GM12878 (cell line): ENCODE data around the gene SEPSECS. TPM values are rescaled to one million over a fixed set of nuclear protein-coding genes. Genes with fewer than 3 reads are reported as not detected.

Source experiments
- CEBPZ ChIP-seq: fragments of 150-350 bp; IDR thresholded peaks from 2 replicates; pipeline ENCODE4 v1.6.1; 2016; ENCODE audit warnings: low read depth, low read length
- CREB1 ChIP-seq: IDR thresholded peaks from 2 replicates; pipeline ENCODE4 v1.6.1; 2012; ENCODE audit warnings: low read depth, mild to moderate bottlenecking, inconsistent platforms
- CUX1 ChIP-seq: IDR thresholded peaks from 2 replicates; pipeline ENCODE4 v1.6.1; 2012; ENCODE audit warnings: improper control_type of control experiment, low read depth, low read length; ENCODE audit not compliant: insufficient replicate concordance
- FOS ChIP-seq: IDR thresholded peaks from 3 replicates; pipeline ENCODE4 v1.6.1; 2011; ENCODE audit warnings: borderline replicate concordance; ENCODE audit not compliant: insufficient read length; ENCODE audit errors: extremely low read depth
- HDGF ChIP-seq: fragments of 450-650 bp; IDR thresholded peaks from 2 replicates; pipeline ENCODE4 v1.6.1; 2016; ENCODE audit warnings: antibody characterized with exemption
- POU2F2 ChIP-seq: IDR thresholded peaks from 3 replicates; pipeline ENCODE4 v1.6.1; 2011; ENCODE audit warnings: low read depth, mild to moderate bottlenecking, low read length, borderline replicate concordance
- SMARCA5 ChIP-seq: fragments of 450-650 bp; IDR thresholded peaks from 2 replicates; pipeline ENCODE4 v1.6.1; 2017; ENCODE audit warnings: mild to moderate bottlenecking
- SREBF1 ChIP-seq: IDR thresholded peaks from 2 replicates; pipeline ENCODE4 v1.6.1; 2012; ENCODE audit warnings: mild to moderate bottlenecking, low read length
- polyA plus RNA-seq, 11 experiments: library from polyadenylated mRNA; depleted of rRNA in 4 of 11; unstranded in 6 of 11; stranded (reverse) in 5 of 11; fragments of >200 nt; fragmentation: Nextera tagmentation in 4 of 11; fragmentation: Illumina TruSeq in 1 of 11; extraction: Ambion mirVana in 4 of 11; extraction: Trizol in 1 of 11; gene quantifications; 1 replicate in 1 of 11; 2 replicates in 10 of 11; pipeline versions ENCODE4 v1.2.1 to v1.2.3, GENCODE V29; 2011 to 2016; ENCODE audit warnings: inconsistent platforms in 2 of 11, missing spikeins in 2 of 11, low read depth in 1 of 11
- total RNA-seq, 4 experiments: library from RNA; depleted of rRNA in 3 of 4; stranded (reverse); fragments of >200 nt in 3 of 4; fragmentation: Illumina TruSeq in 1 of 4; extraction: Trizol in 1 of 4; gene quantifications; 2 replicates each; pipeline versions ENCODE4 v1.2.1 to v1.2.3, GENCODE V29; 2013 to 2021

SEPSECS gene
- total and polyA plus RNA-seq, 10 of the 15 experiments (the other 5 are each of a cell fraction or from before 2014, with no cell fraction given) = 2.8 to 15.8 (median 7.2) TPM

DNA sequence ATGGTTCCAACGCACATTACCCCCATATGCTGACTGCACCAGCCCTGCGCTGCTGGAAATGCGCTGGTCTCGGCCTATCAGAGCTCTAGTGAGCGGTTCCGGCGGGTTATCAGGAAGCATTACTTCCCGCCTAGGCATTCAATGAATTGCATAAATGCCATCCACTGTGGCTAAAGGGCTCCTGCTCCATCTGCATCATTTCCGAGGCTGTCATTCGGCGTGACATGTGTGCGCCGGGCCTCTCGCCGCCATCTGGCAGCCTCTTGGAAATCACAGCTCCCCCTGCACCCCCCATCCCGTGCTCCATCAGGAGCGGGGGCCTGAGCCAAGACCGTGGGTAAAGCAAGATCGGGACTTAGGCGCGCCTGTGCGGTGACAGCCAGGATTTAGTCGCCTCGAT lies 64.4 kb downstream of the SEPSECS start (continued):
- TF ChIP-seq CEBPZ (no peak), HDGF (no peak), CREB1 (no peak), POU2F2 (no peak), SMARCA5 (no peak), CUX1 (no peak), SREBF1 (no peak), FOS (no peak)
